Measurements from ENCODE around the gene NKAIN2. TPM values are rescaled to one million over a fixed set of nuclear protein-coding genes. Genes with fewer than 3 reads are reported as not detected.
A peak's percentile ranks its signal among the peaks of the same experiment; 100 is the strongest.
"Not testable (repeated sequence)": the region's sequence is repeated elsewhere in the genome, so short reads cannot be mapped to it uniquely, and the experiment has no call there.

NKAIN2 gene
- total RNA-seq, 4 donors from 2014 or later = 0.11 to 1.0 (median 0.94) TPM; not detected in 1

GRCh38 chr6:124164343-124164742 is 360.7 kb downstream of the NKAIN2 start:
- Histone ChIP-seq H3K36me3 (no peaks in the 10 kb centered on the region), H3K4me1 (no peaks in the 10 kb centered on the region)
- WGBS, 2 donors = 79 to 84% methylated on average over 7 of the region's 7 CpGs

GRCh38 chr6:124167249-124167648 is 363.6 kb downstream of the NKAIN2 start:
- H3K27ac ChIP-seq; H3K4me3 ChIP-seq (replicated peaks in 1 of 3); intact Hi-C loops (cut with DNase I); DNase-seq; H3K9me3 ChIP-seq; H3K4me1 ChIP-seq; H3K27me3 ChIP-seq; H3K36me3 ChIP-seq: not testable (repeated sequence)
- 100% methylated on average over 1 of the region's 1 CpG for WGBS, 2 donors

More at GRCh38 chr6:124164343-124164742, 360.7 kb downstream of the NKAIN2 start:
- intact Hi-C loops (cut with DNase I) = no loop called here
- TF ChIP-seq CTCF (IDR thresholded peaks at IDR 0.05) = no peak
- no peak for TF ChIP-seq POLR2A (IDR thresholded peaks at IDR 0.05)
- Histone ChIP-seq H3K4me3 (replicated peaks in 1 of 3) (no peak overlapping the region), H3K9me3 (no peaks in the 10 kb centered on the region), H3K27me3 (no peaks in the 10 kb centered on the region), H3K27ac (no peak overlapping the region)
- no peak for DNase-seq

- no peak for TF ChIP-seq POLR2A (IDR thresholded peaks at IDR 0.05)
- TF ChIP-seq CTCF (IDR thresholded peaks at IDR 0.05) = no peak
- H3K4me3 ChIP-seq (replicated peaks in 1 of 3) = no peak overlapping the region
- no peaks in the 10 kb centered on the region for H3K9me3 ChIP-seq
- no peak overlapping the region for H3K27ac ChIP-seq
- WGBS, 2 donors = 54 to 55% methylated on average over 2 of the region's 2 CpGs
- no peaks in the 10 kb centered on the region for H3K27me3 ChIP-seq
- intact Hi-C loops (cut with DNase I) = no loop called here
- no peak for DNase-seq
- no peaks in the 10 kb centered on the region for H3K36me3 ChIP-seq
- no peaks in the 10 kb centered on the region for H3K4me1 ChIP-seq
These were observed 386.6 kb downstream of the NKAIN2 start for GRCh38 chr6:124190256-124190655.

GRCh38 chr6:124193132-124193531 is 389.5 kb downstream of the NKAIN2 start:
- Histone ChIP-seq H3K4me1 (no peaks in the 10 kb centered on the region), H3K36me3 (no peaks in the 10 kb centered on the region), H3K9me3 (no peaks in the 10 kb centered on the region), H3K27me3 (no peaks in the 10 kb centered on the region), H3K27ac (no peak overlapping the region), H3K4me3 (replicated peaks in 1 of 3) (no peak overlapping the region)
- no peak for TF ChIP-seq POLR2A (IDR thresholded peaks at IDR 0.05)
- no peak for TF ChIP-seq CTCF (IDR thresholded peaks at IDR 0.05)
- WGBS, 2 donors = 96 to 100% methylated on average over 7 to 8 of the region's 8 CpGs
- peak in 1 of 2 donors; percentile 2 for DNase-seq
- intact Hi-C loops (cut with DNase I) = no loop called here

- intact Hi-C loops (cut with DNase I) = no loop called here
- no peaks in the 10 kb centered on the region for H3K27me3 ChIP-seq
- TF ChIP-seq POLR2A (IDR thresholded peaks at IDR 0.05) = no peak
- no peak for TF ChIP-seq CTCF (IDR thresholded peaks at IDR 0.05)
- no peak overlapping the region for H3K27ac ChIP-seq
- no peaks in the 10 kb centered on the region for H3K4me1 ChIP-seq
- no peak for DNase-seq
- H3K9me3 ChIP-seq = no peaks in the 10 kb centered on the region
- H3K36me3 ChIP-seq = no peaks in the 10 kb centered on the region
- WGBS, 2 donors = 85 to 90% methylated on average over 2 of the region's 2 CpGs
- no peak overlapping the region for H3K4me3 ChIP-seq (replicated peaks in 1 of 3)
These were observed 393.5 kb downstream of the NKAIN2 start for GRCh38 chr6:124197148-124197547.

- no peak for DNase-seq
- intact Hi-C loops (cut with DNase I) = no loop called here
- WGBS, 2 donors = 52 to 76% methylated on average over 3 of the region's 3 CpGs
These were observed 395.6 kb downstream of the NKAIN2 start for GRCh38 chr6:124199286-124199685.

More at GRCh38 chr6:124199286-124199685, 395.6 kb downstream of the NKAIN2 start:
- Histone ChIP-seq H3K4me1 (no peaks in the 10 kb centered on the region), H3K27me3 (no peaks in the 10 kb centered on the region), H3K9me3 (no peaks in the 10 kb centered on the region), H3K27ac (no peak overlapping the region), H3K4me3 (replicated peaks in 1 of 3) (no peak overlapping the region), H3K36me3 (no peaks in the 10 kb centered on the region)
- no peak for TF ChIP-seq CTCF (IDR thresholded peaks at IDR 0.05)
- no peak for TF ChIP-seq POLR2A (IDR thresholded peaks at IDR 0.05)

All from thyroid gland (tissue), 4 donors.